Keratinocyte (primary cell): ENCODE results near the gene TSFM. TPM values are rescaled to one million over a fixed set of nuclear protein-coding genes. Genes with fewer than 3 reads are reported as not detected.

ENCODE experiments used
- DNase-seq: peaks from one replicate; pipeline ENCODE4 v3.0.0-alpha.2; 2011; ENCODE audit warnings: low read depth, missing footprints, low spot score
- FAIRE-seq: peaks from 2 replicates; lab custom pipeline; 2011; peaks lifted over from hg19 to GRCh38; lab: Jason Lieb, UNC
- H2AFZ ChIP-seq: 2 replicates; pipeline ENCODE4 v1.6.0; 2012; ENCODE audit warnings: low read length, control low read depth, inconsistent platforms; ENCODE audit not compliant: control insufficient read depth
- H3K27ac ChIP-seq: 2 replicates; pipeline ENCODE4 v1.5.1; 2011; ENCODE audit warnings: low read length; ENCODE audit not compliant: control insufficient read depth, insufficient read depth
- H3K27me3 ChIP-seq: 3 replicates; pipeline ENCODE4 v1.6.0; 2011; ENCODE audit warnings: low read length; ENCODE audit not compliant: control insufficient read depth, insufficient read depth; ENCODE audit errors: extremely low read depth
- H3K36me3 ChIP-seq, 2 experiments: 2 replicates in 1 of 2; 3 replicates in 1 of 2; pipeline ENCODE4 v1.5.1; 2011; ENCODE audit warnings: low read length in 2 of 2, mild to moderate bottlenecking in 1 of 2; ENCODE audit not compliant: control insufficient read depth in 2 of 2, insufficient read depth in 2 of 2; ENCODE audit errors: extremely low read depth in 1 of 2
- H3K4me1 ChIP-seq: 3 replicates; pipeline ENCODE4 v1.5.1; 2011; ENCODE audit warnings: low read length; ENCODE audit not compliant: control insufficient read depth, insufficient read depth; ENCODE audit errors: extremely low read depth
- H3K4me2 ChIP-seq: 3 replicates; pipeline ENCODE4 v1.6.0; 2011; ENCODE audit warnings: low read depth, low read length; ENCODE audit not compliant: control insufficient read depth, insufficient read depth; ENCODE audit errors: extremely low read depth
- H3K4me3 ChIP-seq, 3 experiments: fragments of 200-600 bp in 1 of 3; sonication (generic) in 1 of 3; 2 replicates in 2 of 3; 3 replicates in 1 of 3; pipeline ENCODE4 v1.5.1; 2011 to 2016; ENCODE audit warnings: low read length in 3 of 3, mild to moderate bottlenecking in 3 of 3, control low read depth in 2 of 3, inconsistent platforms in 1 of 3, low read depth in 1 of 3, mixed read lengths in 1 of 3, mixed run types in 1 of 3, moderate library complexity in 1 of 3; ENCODE audit not compliant: control insufficient read depth in 2 of 3, insufficient read depth in 2 of 3; ENCODE audit errors: extremely low read depth in 1 of 3
- H3K79me2 ChIP-seq: 2 replicates; pipeline ENCODE4 v1.6.0; 2012; ENCODE audit warnings: low read length; ENCODE audit not compliant: control insufficient read depth, insufficient read depth
- H3K9ac ChIP-seq: 3 replicates; pipeline ENCODE4 v1.6.0; 2011; ENCODE audit warnings: low read length; ENCODE audit not compliant: control insufficient read depth, insufficient read depth; ENCODE audit errors: extremely low read depth
- H3K9me1 ChIP-seq: 3 replicates; pipeline ENCODE4 v1.6.0; 2011; ENCODE audit warnings: low read length; ENCODE audit not compliant: control insufficient read depth, insufficient read depth; ENCODE audit errors: extremely low read depth
- H3K9me3 ChIP-seq: 2 replicates; pipeline ENCODE4 v1.5.1; 2012; ENCODE audit warnings: low read depth, low read length; ENCODE audit not compliant: control insufficient read depth
- H4K20me1 ChIP-seq: 3 replicates; pipeline ENCODE4 v1.6.0; 2011; ENCODE audit warnings: low read length; ENCODE audit not compliant: control insufficient read depth, insufficient read depth; ENCODE audit errors: extremely low read depth
- CTCF ChIP-seq, 3 experiments: IDR thresholded peaks in 1 of 3; conservative IDR thresholded peaks in 1 of 3; optimal IDR thresholded peaks in 1 of 3; 2 replicates in 2 of 3; 3 replicates in 1 of 3; pipeline versions ENCODE3 to v1.5.1; 2011; ENCODE audit warnings: low read length in 3 of 3, mild to moderate bottlenecking in 3 of 3, moderate library complexity in 2 of 3, control low read depth in 1 of 3, inconsistent platforms in 1 of 3; ENCODE audit not compliant: insufficient read depth in 2 of 3; ENCODE audit errors: extremely low read depth in 1 of 3
- EZH2 ChIP-seq: IDR thresholded peaks from one replicate; pipeline ENCODE4 v1.6.1; 2012; ENCODE audit warnings: inconsistent platforms, mild to moderate bottlenecking, low read length, moderate library complexity
- dilution Hi-C: fragments of 300-500 bp; cut with MboI; formaldehyde crosslinking; loops from one replicate; pipeline ENCODE4 v1.7.0; 2020; ENCODE audit warnings: low sequenced_read_pairs; ENCODE audit not compliant: extremely low pct_ligation_motif_present
- polyA plus RNA-seq, 5 experiments: library from polyadenylated mRNA; depleted of rRNA in 3 of 5; stranded (reverse) in 3 of 5; stranded (forward) in 1 of 5; unstranded in 1 of 5; fragments of >200 nt; gene quantifications; 1 replicate in 1 of 5; 2 replicates in 3 of 5; 3 replicates in 1 of 5; pipeline versions ENCODE4 v1.2.1 to v1.2.3, GENCODE V29; 2011 to 2012; ENCODE audit warnings: missing spikeins in 2 of 5, low read depth in 1 of 5, low replicate concordance in 1 of 5

TSFM gene
- polyA plus RNA-seq, 1 donor (not counting 4 experiments of a cell fraction or from before 2014, with no cell fraction given) = 30.5 TPM

- Histone ChIP-seq H3K4me3 (peak overlapping the region; percentile 69 to 97 (median 89)), H4K20me1 (no peaks in the 10 kb centered on the region), H3K27ac (peak overlapping the region; percentile 67), H3K4me2 (peak overlapping the region; percentile 74), H3K9me3 (no peaks in the 10 kb centered on the region), H3K27me3 (no peaks in the 10 kb centered on the region), H3K9me1 (no peaks in the 10 kb centered on the region), H3K9ac (peak overlapping the region; percentile 80), H3K79me2 (peaks cover 75% of the 10 kb centered on the region), H3K36me3 (peaks cover 29 to 51% of the 10 kb centered on the region in 2 experiments), H2AFZ (peak overlapping the region; percentile 55), H3K4me1 (peaks cover 29% of the 10 kb centered on the region)
- dilution Hi-C loops = no loop called here
- peak; percentile 56 for FAIRE-seq
- DNase-seq = no peak
- TF ChIP-seq EZH2 (no peak), CTCF (optimal IDR thresholded peaks at IDR 0.05 in 1 of 3, IDR thresholded peaks at IDR 0.05 in 1 of 3, conservative IDR thresholded peaks at IDR 0.05 in 1 of 3; ENCODE audit: extremely low read depth in 1 of 3, insufficient read depth in 2 of 3, low read length in 3 of 3) (peak in 2 of 3 experiments; percentile 36 to 46)
These were observed 17.4 kb upstream of the TSFM start for GRCh38 chr12:57765003-57765697.

DNA sequence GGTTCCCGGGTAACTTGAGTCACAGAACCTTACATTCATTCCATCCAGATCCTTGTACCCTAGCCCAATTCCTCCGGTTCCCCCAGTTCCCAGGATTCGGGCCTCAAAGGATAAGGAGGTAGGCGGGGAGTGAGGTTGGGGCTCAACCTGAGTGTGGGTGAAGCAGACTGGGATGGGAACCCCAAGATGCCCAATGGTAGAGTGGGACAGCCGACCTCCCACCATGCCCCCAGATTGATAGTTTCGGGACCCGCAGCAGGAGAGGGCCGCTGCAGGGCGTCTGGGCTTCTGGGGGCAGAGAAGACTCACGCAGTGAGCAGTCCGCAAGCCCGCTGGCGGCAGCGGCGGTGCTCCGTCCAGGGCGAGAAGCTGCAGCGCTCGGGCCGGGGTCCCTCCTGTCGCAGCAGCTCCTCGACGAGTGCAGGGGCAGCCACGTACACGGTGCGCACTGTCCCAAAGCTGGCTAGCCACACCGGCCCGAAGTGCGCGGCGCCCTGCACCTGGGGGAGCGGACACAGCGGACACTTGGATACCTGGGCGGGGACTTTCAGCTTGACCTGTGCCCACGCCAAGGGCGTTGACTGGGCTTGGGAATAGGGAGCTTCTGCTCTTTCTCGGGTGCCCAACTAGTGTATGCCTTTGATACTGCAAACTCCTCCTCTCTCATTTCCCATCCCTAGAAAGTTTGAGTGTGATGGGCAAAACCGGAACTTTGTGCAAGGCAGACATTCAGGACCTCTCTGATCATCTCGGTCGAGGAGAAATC, 16.7 kb upstream of the TSFM start:
- Histone ChIP-seq H3K36me3 (peaks cover 30 to 49% of the 10 kb centered on the region in 2 experiments), H3K27ac (peak overlapping the region; percentile 67), H3K9me1 (no peaks in the 10 kb centered on the region), H3K9me3 (no peaks in the 10 kb centered on the region), H4K20me1 (no peaks in the 10 kb centered on the region), H3K9ac (peak overlapping the region; percentile 80), H3K4me1 (peaks cover 35% of the 10 kb centered on the region), H3K4me2 (peak overlapping the region; percentile 74), H3K27me3 (no peaks in the 10 kb centered on the region), H2AFZ (peak overlapping the region; percentile 18), H3K79me2 (peaks cover 81% of the 10 kb centered on the region), H3K4me3 (peak overlapping the region; percentile 69 to 97 (median 89))
- TF ChIP-seq CTCF (optimal IDR thresholded peaks at IDR 0.05 in 1 of 3, IDR thresholded peaks at IDR 0.05 in 1 of 3, conservative IDR thresholded peaks at IDR 0.05 in 1 of 3; ENCODE audit: extremely low read depth in 1 of 3, insufficient read depth in 2 of 3, low read length in 3 of 3) = peak in 1 of 3 experiments; percentile 0
- TF ChIP-seq EZH2 = no peak
- dilution Hi-C loops = no loop called here
- FAIRE-seq = no peak
- no peak for DNase-seq
